ENCODE measurements around the gene PIK3C2B.

DNA sequence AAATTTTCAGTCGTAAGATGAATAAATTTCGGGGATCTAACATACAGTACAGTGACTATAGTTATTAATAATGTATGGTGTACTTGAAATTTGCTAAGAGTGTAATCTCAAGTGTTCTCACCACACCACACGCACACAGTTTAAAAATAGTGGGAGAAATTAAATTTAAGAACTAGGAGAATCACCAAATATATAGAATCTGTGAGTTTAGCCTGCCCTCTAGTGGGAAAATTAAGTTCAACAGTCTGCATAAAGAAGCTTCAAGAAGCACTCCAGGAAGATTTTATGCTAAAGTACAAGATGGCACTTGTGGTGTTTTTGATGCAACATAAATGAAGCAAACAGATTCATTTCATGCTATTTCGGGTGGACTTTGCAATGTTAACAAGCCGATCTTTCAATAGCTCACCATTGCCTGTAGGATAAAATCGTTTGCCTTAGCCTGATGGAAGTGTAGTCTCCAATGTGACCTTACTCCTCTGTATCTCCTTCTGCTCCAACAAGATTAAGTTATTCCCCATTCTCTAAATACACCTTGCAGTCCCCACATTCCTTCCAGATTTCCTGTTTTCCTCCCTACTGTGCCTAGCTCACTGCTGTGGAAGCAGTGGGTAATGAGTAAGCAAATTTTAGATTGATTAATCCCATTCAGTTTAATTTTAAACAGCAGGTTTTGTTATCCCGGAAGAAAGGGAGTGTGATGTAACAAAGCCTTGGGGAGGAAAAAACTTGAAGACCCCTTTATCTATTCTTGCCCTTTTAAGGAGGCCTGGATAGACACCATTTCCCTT is 8.7 kb upstream of the PIK3C2B start:
- TF ChIP-seq POLR2A (IDR thresholded peaks at IDR 0.05; ENCODE audit: low read length): no peak
- TF ChIP-seq GATA1 (IDR thresholded peaks at IDR 0.05; ENCODE audit: low read depth, low read length): no peak
